NOMO-1 (cell line): Measurements from ENCODE around the gene INPP5J.
"Not testable (repeated sequence)": the region's sequence is repeated elsewhere in the genome, so short reads cannot be mapped to it uniquely, and the experiment has no call there.

ENCODE experiments used
- DNase-seq, 2 experiments: peaks; one replicate each; lab custom pipeline; 2025; ENCODE audit not compliant: unreplicated experiment in 2 of 2; lab: John Stamatoyannopoulos, UW

The INPP5J gene, protein sequence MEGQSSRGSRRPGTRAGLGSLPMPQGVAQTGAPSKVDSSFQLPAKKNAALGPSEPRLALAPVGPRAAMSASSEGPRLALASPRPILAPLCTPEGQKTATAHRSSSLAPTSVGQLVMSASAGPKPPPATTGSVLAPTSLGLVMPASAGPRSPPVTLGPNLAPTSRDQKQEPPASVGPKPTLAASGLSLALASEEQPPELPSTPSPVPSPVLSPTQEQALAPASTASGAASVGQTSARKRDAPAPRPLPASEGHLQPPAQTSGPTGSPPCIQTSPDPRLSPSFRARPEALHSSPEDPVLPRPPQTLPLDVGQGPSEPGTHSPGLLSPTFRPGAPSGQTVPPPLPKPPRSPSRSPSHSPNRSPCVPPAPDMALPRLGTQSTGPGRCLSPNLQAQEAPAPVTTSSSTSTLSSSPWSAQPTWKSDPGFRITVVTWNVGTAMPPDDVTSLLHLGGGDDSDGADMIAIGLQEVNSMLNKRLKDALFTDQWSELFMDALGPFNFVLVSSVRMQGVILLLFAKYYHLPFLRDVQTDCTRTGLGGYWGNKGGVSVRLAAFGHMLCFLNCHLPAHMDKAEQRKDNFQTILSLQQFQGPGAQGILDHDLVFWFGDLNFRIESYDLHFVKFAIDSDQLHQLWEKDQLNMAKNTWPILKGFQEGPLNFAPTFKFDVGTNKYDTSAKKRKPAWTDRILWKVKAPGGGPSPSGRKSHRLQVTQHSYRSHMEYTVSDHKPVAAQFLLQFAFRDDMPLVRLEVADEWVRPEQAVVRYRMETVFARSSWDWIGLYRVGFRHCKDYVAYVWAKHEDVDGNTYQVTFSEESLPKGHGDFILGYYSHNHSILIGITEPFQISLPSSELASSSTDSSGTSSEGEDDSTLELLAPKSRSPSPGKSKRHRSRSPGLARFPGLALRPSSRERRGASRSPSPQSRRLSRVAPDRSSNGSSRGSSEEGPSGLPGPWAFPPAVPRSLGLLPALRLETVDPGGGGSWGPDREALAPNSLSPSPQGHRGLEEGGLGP

GRCh38 chr22:31122532-31123291, at the start of gene INPP5J:
INPP5J (plus strand) TSS chr22:31122966; CDS start chr22:31123015, 49 bp downstream.
- DNase-seq: no peak

DNA sequence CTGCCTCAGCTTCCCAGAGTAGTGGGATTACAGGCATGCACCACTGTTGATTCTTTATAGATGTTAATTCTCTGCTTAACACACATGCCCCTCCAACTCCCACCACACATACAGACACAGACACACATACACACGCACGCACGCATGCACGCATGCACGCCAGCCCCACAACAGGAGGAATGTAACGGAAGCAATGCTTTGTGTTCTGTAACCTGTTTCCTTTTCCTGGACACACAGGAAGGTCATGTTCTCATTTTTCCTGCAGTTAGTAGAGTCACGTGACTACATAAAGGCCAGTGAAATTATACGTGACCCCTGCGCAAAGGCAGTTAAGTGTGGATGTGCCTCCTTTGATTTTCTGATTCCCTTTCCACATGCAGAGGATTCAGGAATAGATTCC, 49.6 kb upstream of the INPP5J start:
- not testable (repeated sequence) for DNase-seq

DNA sequence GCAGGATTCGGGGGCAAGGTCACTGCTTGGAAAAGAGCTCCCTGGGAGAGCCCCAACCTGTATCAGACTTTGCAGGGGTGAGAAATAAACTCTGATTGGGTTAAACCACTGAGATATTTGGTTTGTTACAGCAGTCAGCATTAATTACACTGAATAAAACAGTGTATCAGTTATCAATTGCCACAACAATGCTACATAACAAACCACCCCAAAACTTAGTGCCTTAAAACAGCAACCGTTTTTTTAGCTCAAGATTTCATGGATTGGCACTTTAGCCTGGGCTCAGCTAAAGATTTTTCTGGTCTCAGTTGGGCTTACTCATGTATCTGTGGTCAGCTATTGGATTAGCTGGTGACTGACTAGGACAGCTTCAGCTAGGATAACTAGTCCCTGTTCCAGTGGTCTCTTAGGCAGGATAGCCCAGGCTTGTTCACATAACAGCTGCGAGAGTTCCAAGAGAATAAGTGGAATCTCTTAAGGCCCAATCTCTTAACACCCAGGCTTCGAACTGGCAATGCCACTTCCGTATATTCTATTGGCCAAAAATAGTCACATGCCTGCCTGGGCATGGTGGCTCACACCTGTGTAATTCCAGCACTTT, 49.1 kb upstream of the INPP5J start:
- not testable (repeated sequence) for DNase-seq

- no peak for DNase-seq
Measured at GRCh38 chr22:31075961-31076360, 46.8 kb upstream of the INPP5J start.

DNA sequence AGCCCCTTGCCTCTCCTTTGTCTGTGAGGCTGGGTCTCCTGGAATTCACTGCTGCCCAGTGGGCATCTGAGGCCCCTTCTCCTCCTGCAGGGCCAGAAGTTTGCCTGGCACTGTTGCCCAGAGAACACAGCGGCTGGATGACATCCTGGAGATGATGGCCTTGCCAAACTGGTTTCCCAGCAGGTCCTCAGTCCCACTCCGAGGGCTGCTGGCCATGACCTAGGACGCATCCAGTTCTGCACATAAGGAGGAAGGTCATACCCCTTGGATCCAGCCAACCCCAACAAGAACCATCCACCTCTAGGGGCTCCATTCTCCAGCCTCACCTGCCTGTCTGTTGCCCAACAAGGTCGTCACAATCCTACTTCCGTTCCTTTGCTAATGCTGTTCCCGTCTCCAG, 45.1 kb upstream of the INPP5J start:
- DNase-seq: no peak

GRCh38 chr22:31078389-31078788, 44.4 kb upstream of the INPP5J start:
- DNase-seq: not testable (repeated sequence)

- no peak for DNase-seq
Measured at GRCh38 chr22:31079095-31079642, 43.6 kb upstream of the INPP5J start.

DNA sequence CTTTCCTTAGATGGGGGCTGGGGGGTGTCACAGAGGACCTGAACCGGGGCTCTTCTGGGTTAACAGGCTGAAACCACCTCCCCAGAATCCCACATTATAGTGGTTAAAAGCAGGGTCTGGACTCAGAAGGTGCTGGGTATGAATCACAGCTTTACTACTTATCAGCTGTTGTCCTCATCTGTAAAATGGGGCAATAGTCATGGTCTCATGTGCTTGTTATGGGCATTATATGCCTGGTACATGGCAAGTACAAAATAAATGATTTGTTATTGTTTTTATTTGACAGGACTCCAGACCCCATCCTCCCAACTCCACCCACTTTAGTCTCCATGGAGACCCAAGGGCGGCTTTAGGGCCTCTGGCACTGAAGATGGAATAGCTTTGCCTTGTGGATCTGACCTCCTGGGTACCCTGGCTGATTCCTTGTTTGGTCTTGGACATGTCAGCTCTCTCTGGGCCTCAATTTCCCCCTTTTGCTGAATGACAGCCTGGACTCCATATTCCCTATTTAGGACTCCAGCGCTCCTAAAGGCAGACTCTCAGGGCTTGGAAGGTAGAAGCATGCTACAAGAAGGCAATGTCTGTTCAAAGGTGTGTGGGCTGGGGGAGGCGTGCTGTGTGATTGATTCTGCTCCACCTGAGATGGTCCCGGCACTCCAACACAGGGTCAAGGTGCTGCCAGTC, 42.5 kb upstream of the INPP5J start:
- no peak for DNase-seq

GRCh38 chr22:31080848-31081649, 41.7 kb upstream of the INPP5J start, which contains the start of gene SMTN:
SMTN (plus strand) TSS chr22:31081318; CDS start chr22:31083259, 1,941 bp downstream.
- DNase-seq: peak; percentile 83 to 89

- DNase-seq: no peak
Measured at GRCh38 chr22:31081963-31082605, 40.7 kb upstream of the INPP5J start.

- DNase-seq: peak; percentile 9 to 42
Measured at GRCh38 chr22:31082606-31083376, 40.0 kb upstream of the INPP5J start.

- no peak for DNase-seq
Measured at GRCh38 chr22:31083377-31083768, 39.4 kb upstream of the INPP5J start.

GRCh38 chr22:31083923-31084810, 38.6 kb upstream of the INPP5J start:
- DNase-seq: peak in 1 of 2 experiments; percentile 9

- DNase-seq: peak; percentile 77 to 88
Measured at GRCh38 chr22:31084811-31085492, 37.8 kb upstream of the INPP5J start.

DNA sequence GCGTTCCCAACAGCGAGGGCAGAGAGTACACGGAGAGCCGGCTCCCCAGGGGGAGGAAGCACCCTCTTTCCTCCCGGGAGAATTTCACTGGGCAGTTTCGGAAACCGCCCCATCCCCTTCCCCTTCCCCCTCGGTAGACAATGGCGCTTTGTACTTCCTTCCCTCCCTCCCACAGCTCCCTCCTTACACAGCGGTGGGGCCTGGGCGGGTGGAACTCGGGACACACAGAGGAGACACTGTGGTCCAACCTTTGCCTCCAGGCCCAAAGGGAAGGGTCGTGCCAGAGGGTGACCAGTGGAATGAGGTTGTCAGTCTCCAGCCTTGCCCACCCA, 37.3 kb upstream of the INPP5J start:
- no peak for DNase-seq

- DNase-seq: no peak
Measured at GRCh38 chr22:31085928-31086327, 36.8 kb upstream of the INPP5J start.
